ENCODE measurements around the gene REXO2. TPM values are rescaled to one million over a fixed set of nuclear protein-coding genes. Genes with fewer than 3 reads are reported as not detected.

REXO2 gene
- total and polyA plus RNA-seq, 8 donors: 67.8 to 245 (median 122) TPM

- H3K9me3 ChIP-seq: peaks cover 0 to 3% (median 2%) of the 10 kb centered on the region in 4 donors
- intact Hi-C loops (cut with DNase I; ENCODE audit: low total_unique reads): no loop called here
- WGBS, 5 donors: 76 to 86% (median 83%) methylated on average over 3 of the region's 3 CpGs
- H3K36me3 ChIP-seq: no peaks in the 10 kb centered on the region
- no peak for TF ChIP-seq POLR2A (IDR thresholded peaks at IDR 0.05)
- TF ChIP-seq POLR2AphosphoS5 (IDR thresholded peaks at IDR 0.05): no peak
- TF ChIP-seq CTCF (IDR thresholded peaks at IDR 0.05): no peak
- TF ChIP-seq EP300 (IDR thresholded peaks at IDR 0.05): no peak
- no peak overlapping the region for H3K4me3 ChIP-seq
- no peak for DNase-seq
- H3K4me1 ChIP-seq: no peaks in the 10 kb centered on the region
- H3K27me3 ChIP-seq: no peaks in the 10 kb centered on the region
- H3K27ac ChIP-seq: no peak overlapping the region
Measured at GRCh38 chr11:114496915-114497314, 57.6 kb downstream of the REXO2 start.

- H3K27me3 ChIP-seq: peaks cover 0 to 4% (median 0%) of the 10 kb centered on the region in 3 donors
- H3K4me1 ChIP-seq: no peaks in the 10 kb centered on the region
- DNase-seq: no peak
- no peaks in the 10 kb centered on the region for H3K9me3 ChIP-seq
- TF ChIP-seq EP300 (IDR thresholded peaks at IDR 0.05) (no peak), POLR2A (IDR thresholded peaks at IDR 0.05) (no peak), POLR2AphosphoS5 (IDR thresholded peaks at IDR 0.05) (no peak), CTCF (IDR thresholded peaks at IDR 0.05) (no peak)
- intact Hi-C loops (cut with DNase I; ENCODE audit: low total_unique reads): no loop called here
- no peaks in the 10 kb centered on the region for H3K36me3 ChIP-seq
- H3K27ac ChIP-seq: no peak overlapping the region
- H3K4me3 ChIP-seq: no peak overlapping the region
Measured at GRCh38 chr11:114499756-114500155, 60.5 kb downstream of the REXO2 start.

Other genes with a start within 250 kb of the REXO2 start
- 100 to 1,000 TPM in 3 of 5 donors, 10 to 100 TPM in 2; 35.1 to 442 (median 250) TPM for gene NNMT, start 143.1 kb upstream of the REXO2 start, total RNA-seq
- gene NNMT, start 143.1 kb upstream of the REXO2 start, polyA plus RNA-seq: 100 to 1,000 TPM; 197 to 451 (median 373) TPM
- gene C11orf71, start 39.0 kb upstream of the REXO2 start, total RNA-seq: 10 to 100 TPM in 1 of 5 donors, 1 to 10 TPM in 3, under 1 TPM in 1; 0.58 to 10.1 (median 4.9) TPM
- 1 to 10 TPM; 8.4 to 8.7 (median 8.6) TPM for gene C11orf71, start 39.0 kb upstream of the REXO2 start, polyA plus RNA-seq
- gene RBM7, start 38.8 kb upstream of the REXO2 start, total RNA-seq: 10 to 100 TPM in 3 of 5 donors, 1 to 10 TPM in 2; 4.8 to 41.5 (median 13.6) TPM
- 10 to 100 TPM in 2 of 3 donors, 1 to 10 TPM in 1; 9.1 to 24.3 (median 21.1) TPM for gene RBM7, start 38.8 kb upstream of the REXO2 start, polyA plus RNA-seq
- 100 to 1,000 TPM in 1 of 5 donors, not detected in 4; 176 TPM for gene NXPE1, start 120.4 kb downstream of the REXO2 start, total RNA-seq
- not detected for gene NXPE1, start 120.4 kb downstream of the REXO2 start, polyA plus RNA-seq
- 10 to 100 TPM in 1 of 5 donors, not detected in 4; 24.3 TPM for gene NXPE4, start 156.3 kb downstream of the REXO2 start, total RNA-seq
- gene NXPE4, start 156.3 kb downstream of the REXO2 start, polyA plus RNA-seq: not detected
- 1 to 10 TPM in 1 of 5 donors, under 1 TPM in 2, not detected in 2; 0.37 to 5.2 (median 0.89) TPM for gene NXPE2, start 239.1 kb downstream of the REXO2 start, total RNA-seq
- not detected for gene NXPE2, start 239.1 kb downstream of the REXO2 start, polyA plus RNA-seq